Panc1 (cell line): ENCODE data around the gene MAMSTR. TPM values are rescaled to one million over a fixed set of nuclear protein-coding genes. Genes with fewer than 3 reads are reported as not detected.

Experiments
- ATAC-seq: fragments of 200-7000 bp; cut with Tn5 transposase; 2 replicates; pipeline ENCODE4 v1.9.1; 2020; ENCODE audit warnings: mild to moderate bottlenecking, moderate library complexity
- BruUV-seq: library from RNA; stranded (reverse); fragments of 400-500 nt; replicated peaks from 2 replicates; lab custom pipeline; 2021; lab: Mats Ljungman, UMichigan
- CTCF ChIA-PET: fragments of 300-600 bp; sonication (Branson Sonifier 250); formaldehyde crosslinking; loops from one replicate; lab custom pipeline; 2022; ENCODE audit warnings: antibody characterized with exemption; lab: Charles Lee
- POLR2A ChIA-PET: fragments of 300-600 bp; sonication (Branson Sonifier 250); formaldehyde crosslinking; loops from one replicate; lab custom pipeline; 2022; ENCODE audit warnings: antibody characterized with exemption; lab: Charles Lee
- DNase-seq: peaks from one replicate; pipeline ENCODE4 v3.0.0-alpha.2; 2010; ENCODE audit warnings: low read depth, low spot score
- H3K27ac ChIP-seq: 2 replicates; pipeline ENCODE4 v1.5.1; 2011; ENCODE audit warnings: mild to moderate bottlenecking, low read length, inconsistent platforms
- H3K27me3 ChIP-seq: fragments of 200-500 bp; sonication (Bioruptor generic); 2 replicates; pipeline ENCODE4 v1.6.0; 2014; ENCODE audit warnings: low read length, inconsistent platforms; ENCODE audit not compliant: control insufficient read depth, insufficient read depth
- H3K36me3 ChIP-seq: fragments of 200-500 bp; sonication (Bioruptor generic); 2 replicates; pipeline ENCODE4 v1.5.1; 2014; ENCODE audit warnings: inconsistent platforms, mild to moderate bottlenecking, low read length, moderate library complexity; ENCODE audit not compliant: control insufficient read depth, insufficient read depth
- H3K4me1 ChIP-seq: 2 replicates; pipeline ENCODE4 v1.5.1; 2011; ENCODE audit warnings: inconsistent platforms, mild to moderate bottlenecking, low read length, moderate library complexity; ENCODE audit not compliant: control insufficient read depth, insufficient read depth
- H3K4me3 ChIP-seq, 2 experiments: 2 replicates each; pipeline ENCODE4 v1.5.1; 2011 to 2012; ENCODE audit warnings: low read depth in 2 of 2, low read length in 2 of 2, mild to moderate bottlenecking in 2 of 2, inconsistent platforms in 1 of 2, moderate library complexity in 1 of 2
- H3K9me3 ChIP-seq: fragments of 200-500 bp; sonication (Bioruptor generic); 2 replicates; pipeline ENCODE4 v1.5.1; 2014; ENCODE audit warnings: low read depth, mild to moderate bottlenecking, inconsistent platforms, low read length, moderate library complexity; ENCODE audit not compliant: control insufficient read depth, insufficient read depth
- CTCF ChIP-seq: fragments of 450-650 bp; IDR thresholded peaks from 2 replicates; pipeline ENCODE4 v1.5.1; 2017; ENCODE audit warnings: mild to moderate bottlenecking
- POLR2AphosphoS5 ChIP-seq: IDR thresholded peaks from 2 replicates; pipeline ENCODE4 v1.6.1; 2012; ENCODE audit warnings: mild to moderate bottlenecking, low read depth, low read length, moderate library complexity
- REST ChIP-seq, 2 experiments: IDR thresholded peaks; 2 replicates each; pipeline ENCODE4 v1.6.1; 2011 to 2012; ENCODE audit warnings: low read depth in 2 of 2, control low read depth in 1 of 2, low read length in 1 of 2, mild to moderate bottlenecking in 1 of 2, moderate library complexity in 1 of 2; ENCODE audit not compliant: insufficient read depth in 1 of 2
- SIN3A ChIP-seq: IDR thresholded peaks from 2 replicates; pipeline ENCODE4 v1.6.1; 2012; ENCODE audit warnings: low read depth, mild to moderate bottlenecking, low read length, moderate library complexity, borderline replicate concordance; ENCODE audit not compliant: insufficient read depth
- TCF7L2 ChIP-seq: IDR thresholded peaks from 2 replicates; pipeline ENCODE4 v1.6.1; 2011; ENCODE audit warnings: mild to moderate bottlenecking, low read depth, low read length, inconsistent platforms
- in situ Hi-C: cut with HindIII; loops from 2 replicates; pipeline ENCODE4 v1.10.0; 2016; ENCODE audit warnings: low sequenced_read_pairs, low pct_unique_long_range_greater_than_20kb
- intact Hi-C: fragments of 100-400 bp; cut with micrococcal nuclease; formaldehyde crosslinking; loops from one replicate; pipeline ENCODE4 v1.10.0; 2022; ENCODE audit not compliant: unreplicated experiment
- total RNA-seq: library from RNA; stranded (reverse); gene quantifications from one replicate; pipeline ENCODE4 v1.2.1, GENCODE V29; 2021; ENCODE audit not compliant: unreplicated experiment

The MAMSTR gene
- total RNA-seq, 1 experiment from 2014 or later, result 3.3 TPM

DNA sequence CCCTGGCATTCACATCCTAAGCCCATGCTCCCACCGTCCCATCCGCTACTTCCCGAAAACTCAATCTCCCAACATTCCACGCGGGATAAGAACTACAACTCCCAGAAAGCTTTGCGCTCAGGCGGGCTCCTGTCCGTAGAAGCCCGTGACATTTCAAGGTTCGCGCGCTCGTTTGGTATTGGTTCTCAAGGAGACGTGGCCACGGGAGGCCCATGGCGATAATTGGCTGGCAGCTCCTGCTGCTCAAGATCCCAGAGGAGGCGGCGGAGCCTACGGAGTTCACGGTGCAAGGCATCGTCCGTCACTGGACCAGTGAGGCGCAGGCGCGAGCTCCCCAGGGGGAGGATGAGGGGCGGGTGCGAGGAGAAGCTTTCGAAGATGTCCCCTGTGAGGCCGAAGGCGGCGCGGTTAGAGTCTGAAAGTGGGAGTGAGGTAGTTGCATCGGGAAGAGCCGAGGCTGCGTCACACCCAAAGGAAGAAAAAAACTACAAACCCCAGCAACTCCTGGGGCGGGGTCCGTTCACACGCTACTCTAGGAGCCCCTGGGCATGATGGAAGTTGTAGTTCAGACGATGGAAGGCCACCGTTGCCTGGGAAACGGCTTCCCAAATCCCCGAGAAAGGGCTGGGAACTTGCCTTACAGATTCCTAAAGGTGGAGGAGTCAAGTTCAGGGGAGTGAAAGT, 1.2 kb upstream of the MAMSTR start:
- POLR2A ChIA-PET, result no interaction called here
- Histone ChIP-seq H3K9me3 (no peaks in the 10 kb centered on the region), H3K27ac (peak overlapping the region; percentile 78), H3K27me3 (no peaks in the 10 kb centered on the region), H3K36me3 (no peaks in the 10 kb centered on the region), H3K4me3 (peak overlapping the region; percentile 61), H3K4me1 (no peaks in the 10 kb centered on the region; the same call in 1 of the 2 replicates)
- CTCF ChIA-PET, result no interaction called here
- DNase-seq (peak; percentile 87), ATAC-seq (peak; percentile 90)
- no TSS peak for BruUV-seq
- intact Hi-C loops (no loop called here), in situ Hi-C loops (no loop called here)
- no peak for TF ChIP-seq SIN3A
- peak; percentile 38; the same call in 1 of the 2 replicates for TF ChIP-seq POLR2AphosphoS5

DNA sequence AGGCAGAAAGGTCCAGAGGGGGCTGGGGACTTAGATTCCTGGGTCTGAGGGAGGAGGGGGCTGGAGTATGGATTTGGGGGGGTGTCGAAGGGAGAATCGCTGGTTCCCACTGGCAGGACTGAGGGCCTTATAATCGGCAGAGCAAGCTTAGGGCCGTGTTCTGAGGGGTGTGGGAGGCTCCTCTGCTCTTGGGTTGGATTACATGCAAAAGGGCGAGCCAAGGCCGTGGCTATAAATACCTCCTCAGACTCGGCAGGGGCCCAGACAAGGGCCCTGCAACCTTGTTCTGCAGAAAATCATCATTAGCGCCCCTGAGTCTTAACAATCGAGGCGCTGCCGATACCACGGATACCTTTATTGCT, 707 bp upstream of the MAMSTR start:
- peak; percentile 9 for ATAC-seq
- Histone ChIP-seq H3K4me3 (peak overlapping the region; percentile 61), H3K4me1 (no peaks in the 10 kb centered on the region; the same call in 1 of the 2 replicates), H3K9me3 (no peaks in the 10 kb centered on the region), H3K27ac (no peak overlapping the region), H3K36me3 (no peaks in the 10 kb centered on the region), H3K27me3 (no peaks in the 10 kb centered on the region)
- intact Hi-C loops, result no loop called here
- DNase-seq, result no peak
- ChIA-PET POLR2A (no interaction called here), CTCF (no interaction called here)
- in situ Hi-C loops, result no loop called here
- no peak for TF ChIP-seq TCF7L2
- no peak for TF ChIP-seq POLR2AphosphoS5
- TF ChIP-seq SIN3A, result no peak
- TF ChIP-seq REST (IDR thresholded peaks at IDR 0.05; ENCODE audit: insufficient read depth in 1 of 2, low read depth in 2 of 2, low read length in 1 of 2), result no peak
- no peak for TF ChIP-seq CTCF
- BruUV-seq, result no TSS peak

DNA sequence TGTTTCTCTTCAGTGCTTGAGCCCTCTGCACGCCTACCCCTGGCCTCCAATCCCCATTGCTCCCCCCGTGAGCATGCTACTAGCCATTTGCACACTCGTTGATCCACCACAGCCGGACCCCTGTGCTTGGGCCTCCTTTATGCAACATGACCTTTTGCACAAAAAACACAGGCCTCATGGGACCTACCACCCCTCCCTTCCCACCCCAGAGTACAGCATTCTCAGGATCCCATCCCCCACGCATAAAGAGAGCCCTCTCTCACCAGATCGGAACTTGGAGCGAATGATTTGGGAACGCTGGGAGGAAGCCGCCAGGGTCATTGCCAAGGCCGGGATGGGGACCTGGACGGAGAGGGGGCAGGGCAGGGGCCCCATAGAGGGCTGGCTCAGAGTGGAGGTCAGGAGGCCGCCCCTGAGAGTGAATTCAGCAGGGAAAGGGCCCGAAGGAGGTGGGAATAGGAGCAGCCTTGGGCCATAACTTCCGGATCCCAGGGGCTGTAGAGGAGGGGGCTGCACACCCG, 754 bp downstream of the MAMSTR start:
- in situ Hi-C loops, result no loop called here
- BruUV-seq, result no TSS peak
- ChIA-PET POLR2A (no interaction called here), CTCF (no interaction called here)
- no peak overlapping the region for H3K27ac ChIP-seq
- TF ChIP-seq SIN3A (no peak), REST (IDR thresholded peaks at IDR 0.05; ENCODE audit: insufficient read depth in 1 of 2, low read depth in 2 of 2, low read length in 1 of 2) (no peak), TCF7L2 (no peak), POLR2AphosphoS5 (no peak), CTCF (no peak)
- H3K4me3 ChIP-seq, result no peak overlapping the region
- DNase-seq (no peak), ATAC-seq (no peak)
- no peaks in the 10 kb centered on the region for H3K9me3 ChIP-seq
- intact Hi-C loops, result no loop called here
- no peaks in the 10 kb centered on the region; the same call in 1 of the 2 replicates for H3K4me1 ChIP-seq
- H3K27me3 ChIP-seq, result no peaks in the 10 kb centered on the region
- no peaks in the 10 kb centered on the region; the same call in 1 of the 2 replicates for H3K36me3 ChIP-seq
